Activated CD4-positive, alpha-beta T cell treated with anti-CD3 and anti-CD28 coated beads, Interleukin-2, amount 10 ng/mL, durations not matched to agents 7 days and 5 days (primary cell): ENCODE results near the gene DYNLT1. TPM values are rescaled to one million over a fixed set of nuclear protein-coding genes. Genes with fewer than 3 reads are reported as not detected.
"Not testable (repeated sequence)": the region's sequence is repeated elsewhere in the genome, so short reads cannot be mapped to it uniquely, and the experiment has no call there.

Source experiments
- CTCF ChIA-PET: fragments of 350-600 bp; sonication (Branson Sonifier 250); formaldehyde crosslinking; loops from one replicate; lab custom pipeline; 2021; ENCODE audit warnings: antibody characterized with exemption; lab: Charles Lee
- POLR2A ChIA-PET: fragments of 350-600 bp; sonication (Branson Sonifier 250); formaldehyde crosslinking; loops from one replicate; lab custom pipeline; 2021; ENCODE audit warnings: antibody characterized with exemption; lab: Charles Lee
- DNase-seq: peaks from one replicate; pipeline ENCODE4 v3.0.0-alpha.2; 2020
- H3K27ac Mint-ChIP-seq: one replicate; pipeline ENCODE4 v1.8.0; 2021; ENCODE audit warnings: mild to moderate bottlenecking, moderate library complexity, mixed read lengths
- H3K27me3 Mint-ChIP-seq: one replicate; pipeline ENCODE4 v1.8.0; 2021; ENCODE audit warnings: mixed read lengths
- H3K36me3 Mint-ChIP-seq: one replicate; pipeline ENCODE4 v1.8.0; 2021; ENCODE audit warnings: low read depth, mixed read lengths
- H3K4me1 Mint-ChIP-seq: one replicate; pipeline ENCODE4 v1.8.0; 2021; ENCODE audit warnings: mixed read lengths
- H3K4me3 Mint-ChIP-seq: one replicate; pipeline ENCODE4 v1.8.0; 2021; ENCODE audit warnings: mild to moderate bottlenecking, moderate library complexity, mixed read lengths
- H3K9me3 Mint-ChIP-seq: one replicate; pipeline ENCODE4 v1.8.0; 2021; ENCODE audit warnings: mixed read lengths
- total RNA-seq, 2 experiments: library from RNA; stranded (reverse); gene quantifications; one replicate each; pipeline ENCODE4 v1.2.3, GENCODE V29; 2021

Gene DYNLT1
- total RNA-seq, 2 experiments from 2014 or later = 81.4 to 102 TPM

DNA sequence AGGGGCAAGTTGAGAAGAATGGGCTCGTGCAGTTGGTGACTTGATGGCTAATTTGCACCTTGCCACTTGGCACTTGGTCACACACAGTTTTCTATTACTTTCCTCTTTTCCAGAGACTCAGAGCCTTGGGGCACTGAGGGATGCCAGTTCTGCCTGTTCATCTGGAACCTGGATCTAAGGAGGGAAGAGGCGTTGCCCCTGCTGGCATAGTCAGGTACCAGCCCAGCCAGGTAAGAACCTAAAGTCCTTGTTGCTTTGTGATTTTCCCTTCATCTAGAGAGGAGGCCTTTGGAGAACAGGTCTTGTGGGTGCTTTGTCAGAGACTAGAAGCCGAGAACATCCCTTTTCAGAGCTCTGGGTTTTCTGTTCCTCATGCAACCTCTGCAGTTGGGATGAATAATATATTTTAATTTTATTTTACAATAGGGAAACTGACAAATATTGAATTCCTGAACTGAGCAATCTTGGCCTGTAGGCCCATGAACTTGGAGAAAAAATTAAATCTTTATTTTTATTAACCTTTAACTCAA, 16.7 kb upstream of the DYNLT1 start:
- ChIA-PET POLR2A (no interaction called here), CTCF (interaction anchor here (1.0 to 3.3 kb wide), 4 partner anchors 9 to 25 kb away, joined by 3 to 18 read pairs (median 6); partner anchors contain the start of gene DYNLT1)
- Mint-ChIP-seq H3K4me1 (peaks cover 46% of the 10 kb centered on the region), H3K36me3 (peaks cover 38% of the 10 kb centered on the region), H3K27me3 (no peaks in the 10 kb centered on the region), H3K9me3 (no peaks in the 10 kb centered on the region), H3K4me3 (no peak overlapping the region), H3K27ac (no peak overlapping the region)
- no peak for DNase-seq

DNA sequence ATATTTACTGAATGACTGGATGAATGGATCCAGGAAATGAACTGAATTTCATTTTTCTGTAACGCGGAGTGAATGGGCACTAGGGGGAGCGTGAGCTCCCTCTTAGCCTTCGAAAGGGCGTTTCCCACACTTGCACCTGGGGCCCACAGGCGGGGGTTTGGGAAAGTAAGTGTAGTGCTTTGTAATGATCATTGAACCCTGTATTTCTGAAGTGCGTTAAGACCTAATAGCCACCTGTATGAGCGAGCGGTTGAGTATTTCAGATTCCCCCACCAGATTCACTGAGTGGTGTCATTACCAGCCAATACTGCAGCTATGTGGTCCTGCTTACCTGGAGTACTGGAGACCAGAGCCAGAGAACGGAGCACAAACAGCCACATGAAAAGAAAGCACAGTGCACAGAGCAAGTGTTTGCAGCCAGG, 15.8 kb upstream of the DYNLT1 start:
- Mint-ChIP-seq H3K4me1 (peaks cover 55% of the 10 kb centered on the region), H3K36me3 (peaks cover 40% of the 10 kb centered on the region), H3K27ac (peak overlapping the region; percentile 77), H3K27me3 (no peaks in the 10 kb centered on the region), H3K4me3 (no peak overlapping the region), H3K9me3 (no peaks in the 10 kb centered on the region)
- DNase-seq = peak; percentile 61
- ChIA-PET POLR2A (no interaction called here), CTCF (interaction anchor here (0.9 to 3.3 kb wide), 16 partner anchors 10 to 446 kb away, joined by 3 to 19 read pairs (median 4); partner anchors contain the start of genes DYNLT1 and SYTL3)

- DNase-seq, H3K9me3 Mint-ChIP-seq, CTCF ChIA-PET, H3K27me3 Mint-ChIP-seq, POLR2A ChIA-PET, H3K4me3 Mint-ChIP-seq: not testable (repeated sequence)
- H3K4me1 Mint-ChIP-seq = peaks cover 75% of the 10 kb centered on the region
- H3K27ac Mint-ChIP-seq = peak overlapping the region; percentile 25
- peaks cover 40% of the 10 kb centered on the region for H3K36me3 Mint-ChIP-seq
Observed at GRCh38 chr6:158656986-158657385, 12.4 kb upstream of the DYNLT1 start.

DNA sequence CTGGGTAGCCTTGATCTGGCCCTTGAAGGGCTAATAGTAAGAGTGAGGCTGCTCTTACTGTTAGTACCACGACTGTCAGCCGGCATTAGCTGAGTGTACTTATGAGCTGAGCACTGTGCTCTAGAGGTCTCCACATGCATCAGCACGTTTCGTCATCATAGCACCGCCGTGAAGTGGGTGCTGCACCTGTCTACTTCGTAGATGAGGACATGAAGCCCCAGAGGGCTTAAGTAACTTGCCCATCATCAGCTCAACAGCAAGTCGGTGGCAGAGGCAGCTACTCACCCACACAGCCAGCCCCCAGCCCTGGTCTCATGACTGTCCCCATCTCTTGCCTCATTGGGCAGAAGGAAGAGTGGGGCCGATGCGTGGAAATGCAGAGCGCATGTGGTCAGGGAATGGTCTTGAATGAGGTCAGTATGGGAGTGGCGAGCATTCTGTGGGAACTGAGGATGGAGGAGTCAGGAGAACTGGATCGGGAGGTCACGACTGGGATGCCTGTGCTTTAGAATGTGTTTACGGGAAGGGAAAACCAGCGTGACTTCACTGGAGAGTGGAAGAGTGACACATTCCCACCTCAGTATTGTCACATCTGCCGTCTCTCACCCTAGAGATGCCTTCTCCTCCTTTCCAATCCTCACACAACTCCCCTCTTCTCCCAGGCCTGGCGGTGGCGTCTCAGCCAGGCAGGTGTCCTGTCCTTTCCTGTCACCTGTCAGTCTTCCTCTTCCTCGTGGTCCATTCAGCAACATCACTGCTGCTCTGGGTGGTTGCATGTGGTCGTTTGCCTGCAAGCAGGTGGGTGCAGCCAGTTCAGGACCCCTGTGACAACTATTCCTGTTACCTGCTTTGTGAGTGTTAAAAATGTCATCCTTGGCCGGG, 11.3 kb upstream of the DYNLT1 start:
- Mint-ChIP-seq H3K27ac (peak overlapping the region; percentile 98), H3K27me3 (no peaks in the 10 kb centered on the region), H3K9me3 (no peaks in the 10 kb centered on the region), H3K4me3 (peak overlapping the region; percentile 71), H3K4me1 (peaks cover 78% of the 10 kb centered on the region), H3K36me3 (peaks cover 40% of the 10 kb centered on the region)
- no peak for DNase-seq
- POLR2A ChIA-PET = no interaction called here
- CTCF ChIA-PET = interaction anchor here (0.5 to 2.1 kb wide), 4 partner anchors 10 to 1909 kb away, joined by 4 to 7 read pairs (median 4); no protein-coding TSS in a partner anchor

- Mint-ChIP-seq H3K4me3 (peak overlapping the region; percentile 71), H3K36me3 (peaks cover 39% of the 10 kb centered on the region), H3K9me3 (no peaks in the 10 kb centered on the region), H3K4me1 (peaks cover 74% of the 10 kb centered on the region), H3K27ac (peak overlapping the region; percentile 98), H3K27me3 (no peaks in the 10 kb centered on the region)
- POLR2A ChIA-PET = interaction anchor here (2.5 kb wide), 1 partner anchor 11 kb away, joined by 32 read pairs; the partner anchor contains the start of gene DYNLT1
- CTCF ChIA-PET = interaction anchor here (0.5 to 2.1 kb wide), 4 partner anchors 9 to 1908 kb away, joined by 4 to 7 read pairs (median 4); no protein-coding TSS in a partner anchor
- no peak for DNase-seq
Observed at GRCh38 chr6:158654960-158655489, 10.5 kb upstream of the DYNLT1 start.

DNA sequence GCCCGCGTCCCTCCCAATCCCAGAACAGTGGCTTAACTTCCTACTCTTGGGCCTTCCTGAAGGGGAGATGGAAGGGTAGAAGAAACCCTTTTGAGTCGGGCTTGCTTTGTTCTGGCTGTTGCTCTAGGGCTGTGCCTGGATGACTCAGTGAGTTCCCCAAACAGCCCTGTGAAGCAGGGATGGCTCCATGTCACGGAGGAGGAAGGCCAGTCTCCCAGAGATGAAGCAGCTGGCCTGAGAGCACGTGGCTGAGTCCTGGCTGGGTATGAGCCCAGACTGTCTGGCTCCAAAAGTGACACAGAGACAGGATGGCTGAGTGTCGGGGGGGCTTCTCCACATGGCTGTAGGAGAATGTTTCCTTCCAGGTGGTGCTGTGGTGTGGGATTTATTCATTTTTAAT, 10.0 kb upstream of the DYNLT1 start:
- H3K9me3 Mint-ChIP-seq = no peaks in the 10 kb centered on the region
- H3K4me1 Mint-ChIP-seq = peaks cover 75% of the 10 kb centered on the region
- peak overlapping the region; percentile 71 for H3K4me3 Mint-ChIP-seq
- ChIA-PET CTCF (interaction anchor here (1.5 to 2.1 kb wide), 3 partner anchors 9 to 50 kb away, joined by 4 to 7 read pairs (median 4); no protein-coding TSS in a partner anchor), POLR2A (interaction anchor here (2.5 kb wide), 1 partner anchor 11 kb away, joined by 32 read pairs; the partner anchor contains the start of gene DYNLT1)
- DNase-seq = no peak
- H3K27ac Mint-ChIP-seq = peak overlapping the region; percentile 98
- peaks cover 39% of the 10 kb centered on the region for H3K36me3 Mint-ChIP-seq
- no peaks in the 10 kb centered on the region for H3K27me3 Mint-ChIP-seq

- H3K9me3 Mint-ChIP-seq = no peaks in the 10 kb centered on the region
- ChIA-PET POLR2A (interaction anchor here (0.6 to 2.5 kb wide), 2 partner anchors 10 to 24 kb away, joined by 15 to 32 read pairs; partner anchors contain the start of gene DYNLT1), CTCF (interaction anchor here (0.6 to 1.5 kb wide), 7 partner anchors 9 to 163 kb away, joined by 3 to 10 read pairs (median 3); partner anchors contain the start of gene DYNLT1)
- peaks cover 39% of the 10 kb centered on the region for H3K36me3 Mint-ChIP-seq
- H3K4me1 Mint-ChIP-seq = peaks cover 75% of the 10 kb centered on the region
- H3K27me3 Mint-ChIP-seq = no peaks in the 10 kb centered on the region
- peak overlapping the region; percentile 98 for H3K27ac Mint-ChIP-seq
- H3K4me3 Mint-ChIP-seq = peak overlapping the region; percentile 71
- DNase-seq = peak; percentile 96
Observed at GRCh38 chr6:158653577-158654354, 9.2 kb upstream of the DYNLT1 start.

DNA sequence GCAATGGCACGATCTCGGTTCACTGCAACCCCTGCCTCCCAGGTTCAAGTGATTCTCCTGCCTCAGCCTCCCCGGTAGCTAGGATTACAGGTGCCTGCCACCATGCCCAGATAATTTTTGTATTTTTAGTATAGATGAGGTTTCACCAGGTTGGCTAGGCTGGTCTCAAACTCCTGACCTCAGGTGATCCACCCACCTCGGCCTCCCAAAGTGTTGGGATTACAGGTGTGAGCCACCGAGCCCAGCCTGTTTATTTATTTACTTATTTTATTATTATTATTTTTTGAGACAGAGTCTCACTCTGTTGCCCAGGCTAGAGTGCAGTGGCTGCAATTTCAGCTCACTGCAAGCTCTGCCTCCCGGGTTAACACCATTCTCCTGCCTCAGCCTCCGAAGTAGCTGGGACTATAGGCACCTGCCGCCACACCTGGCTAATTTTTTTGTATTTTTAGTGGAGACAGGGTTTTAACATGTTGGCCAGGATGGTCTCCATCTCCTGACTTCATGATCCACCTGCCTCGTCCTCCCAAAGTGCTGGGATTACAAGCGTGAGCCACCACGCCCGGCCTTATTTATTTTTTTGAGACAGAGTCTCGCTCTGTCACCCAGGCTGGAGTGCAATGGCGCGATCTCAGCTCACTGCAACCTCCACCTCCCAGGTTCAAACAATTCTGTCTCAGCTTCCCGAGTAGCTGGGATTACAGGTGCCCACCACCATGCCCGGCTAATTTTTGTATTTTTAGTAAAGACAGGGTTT, 7.6 kb upstream of the DYNLT1 start:
- H3K36me3 Mint-ChIP-seq = peaks cover 39% of the 10 kb centered on the region
- H3K9me3 Mint-ChIP-seq, DNase-seq, H3K27me3 Mint-ChIP-seq: not testable (repeated sequence)
- peak overlapping the region; percentile 71 for H3K4me3 Mint-ChIP-seq
- POLR2A ChIA-PET = interaction anchor here (2.5 kb wide), 1 partner anchor 8 kb away, joined by 32 read pairs; the partner anchor contains the start of gene DYNLT1
- CTCF ChIA-PET = interaction anchor here (1.5 kb wide), 3 partner anchors 8 to 20 kb away, joined by 3 to 10 read pairs (median 4); partner anchors contain the start of gene DYNLT1
- H3K4me1 Mint-ChIP-seq = peaks cover 82% of the 10 kb centered on the region
- peak overlapping the region; percentile 98 for H3K27ac Mint-ChIP-seq

DNA sequence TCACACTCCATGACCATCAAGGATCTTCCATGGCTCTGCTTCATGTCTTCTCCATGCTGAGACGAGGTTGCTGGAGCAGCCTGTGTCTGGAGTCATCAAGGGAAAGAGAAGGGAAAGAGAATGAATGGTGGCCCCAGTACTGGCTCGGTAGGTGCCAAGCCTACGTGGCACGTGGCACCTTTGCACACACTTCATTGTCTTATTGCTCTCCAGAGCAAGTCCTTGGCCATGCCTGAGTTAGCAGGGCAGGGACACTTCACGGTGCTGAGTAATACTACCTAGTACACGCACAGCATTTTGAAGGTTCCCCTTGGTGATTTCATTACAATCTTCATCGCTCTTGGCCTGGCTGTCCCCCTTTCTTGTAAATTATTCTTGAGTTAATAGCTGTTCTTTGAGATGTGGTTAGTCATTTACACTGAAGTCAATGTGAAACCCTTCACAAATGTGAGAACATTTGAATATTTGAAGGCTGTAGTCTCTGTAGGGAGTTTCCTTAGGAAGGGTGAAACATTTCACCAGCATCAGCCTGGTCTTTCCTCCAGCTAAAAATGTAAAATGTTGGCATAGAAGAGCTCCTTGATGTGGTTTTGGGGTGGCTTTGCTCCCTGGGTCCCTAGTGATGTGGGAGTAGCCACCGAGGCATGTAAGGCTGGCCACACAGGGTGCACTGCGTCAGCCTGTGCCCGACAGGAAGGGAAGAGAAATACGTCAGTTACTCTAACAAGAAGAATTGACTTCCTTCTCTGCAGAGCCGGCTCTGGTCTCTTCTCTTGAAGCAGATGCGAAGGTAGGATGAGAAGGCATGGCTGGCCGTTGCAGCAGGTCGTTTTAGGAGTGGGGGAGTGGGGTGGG, 5.0 kb upstream of the DYNLT1 start, which contains the start of gene SYTL3:
Gene SYTL3, plus strand, starts transcription at position 766 of the 855 bp plus-strand sequence. CDS start 13,215 bp downstream, outside the sequence.
- H3K36me3 Mint-ChIP-seq = peaks cover 26% of the 10 kb centered on the region
- ChIA-PET CTCF (interaction anchor here (0.6 to 2.9 kb wide), 6 partner anchors 10 to 435 kb away, joined by 3 to 13 read pairs (median 4); no protein-coding TSS in a partner anchor), POLR2A (interaction anchor here (0.5 to 1.1 kb wide), 2 partner anchors 40 to 42 kb away, joined by 3 to 5 read pairs; no protein-coding TSS in a partner anchor)
- H3K4me3 Mint-ChIP-seq = peak within 1 kb of the TSS; percentile 73
- DNase-seq = peak; percentile 84
- H3K4me1 Mint-ChIP-seq = peaks cover 78% of the 10 kb centered on the region
- H3K9me3 Mint-ChIP-seq = no peaks in the 10 kb centered on the region
- no peaks in the 10 kb centered on the region for H3K27me3 Mint-ChIP-seq
- H3K27ac Mint-ChIP-seq = peak within 1 kb of the TSS; percentile 96

- ChIA-PET POLR2A (interaction anchor here (0.5 kb wide), 1 partner anchor 43 kb away, joined by 3 read pairs; no protein-coding TSS in a partner anchor), CTCF (interaction anchor here (1.0 to 2.9 kb wide), 4 partner anchors 11 to 428 kb away, joined by 3 to 13 read pairs (median 8); no protein-coding TSS in a partner anchor)
- peak overlapping the region; percentile 21 for H3K4me3 Mint-ChIP-seq
- H3K4me1 Mint-ChIP-seq = peaks cover 69% of the 10 kb centered on the region
- H3K9me3 Mint-ChIP-seq = no peaks in the 10 kb centered on the region
- peaks cover 21% of the 10 kb centered on the region for H3K36me3 Mint-ChIP-seq
- no peaks in the 10 kb centered on the region for H3K27me3 Mint-ChIP-seq
- H3K27ac Mint-ChIP-seq = peak overlapping the region; percentile 96
- DNase-seq = no peak
Observed at GRCh38 chr6:158648682-158649131, 4.2 kb upstream of the DYNLT1 start.
